ENCODE data around the gene MTFMT.

The MTFMT gene

GRCh38 chr15:64981812-64982431 is 47.5 kb downstream of the MTFMT start:
- no peak for DNase-seq (ENCODE audit: extremely low read depth, low read depth)
- H3K4me3 ChIP-seq (replicated peaks; ENCODE audit: low read depth, low read length): no peak overlapping the region
- no peak for TF ChIP-seq CTCF (IDR thresholded peaks at IDR 0.05; ENCODE audit: low read depth, low read length, missing control alignments)

GRCh38 chr15:64979252-64979710 is 50.2 kb downstream of the MTFMT start:
- H3K4me3 ChIP-seq (replicated peaks; ENCODE audit: low read depth, low read length): no peak overlapping the region
- DNase-seq (ENCODE audit: extremely low read depth, low read depth): no peak
- TF ChIP-seq CTCF (IDR thresholded peaks at IDR 0.05; ENCODE audit: low read depth, low read length, missing control alignments): no peak

- H3K4me3 ChIP-seq (replicated peaks; ENCODE audit: low read depth, low read length): no peak overlapping the region
- no peak for TF ChIP-seq CTCF (IDR thresholded peaks at IDR 0.05; ENCODE audit: low read depth, low read length, missing control alignments)
These were observed 54.0 kb downstream of the MTFMT start for GRCh38 chr15:64975390-64975789.

GRCh38 chr15:64970698-64971097 is 58.7 kb downstream of the MTFMT start:
- no peak for DNase-seq (ENCODE audit: extremely low read depth, low read depth)
- no peak overlapping the region for H3K4me3 ChIP-seq (replicated peaks; ENCODE audit: low read depth, low read length)
- no peak for TF ChIP-seq CTCF (IDR thresholded peaks at IDR 0.05; ENCODE audit: low read depth, low read length, missing control alignments)

More at GRCh38 chr15:64975390-64975789, 54.0 kb downstream of the MTFMT start:
- DNase-seq (ENCODE audit: extremely low read depth, low read depth): no peak

- no peak for DNase-seq (ENCODE audit: extremely low read depth, low read depth)
- H3K4me3 ChIP-seq (replicated peaks; ENCODE audit: low read depth, low read length): no peak overlapping the region
- no peak for TF ChIP-seq CTCF (IDR thresholded peaks at IDR 0.05; ENCODE audit: low read depth, low read length, missing control alignments)
These were observed 60.0 kb downstream of the MTFMT start for GRCh38 chr15:64969401-64969800.

GRCh38 chr15:64961013-64961412 is 68.4 kb downstream of the MTFMT start:
- no peak overlapping the region for H3K4me3 ChIP-seq (replicated peaks; ENCODE audit: low read depth, low read length)
- DNase-seq (ENCODE audit: extremely low read depth, low read depth): no peak
- no peak for TF ChIP-seq CTCF (IDR thresholded peaks at IDR 0.05; ENCODE audit: low read depth, low read length, missing control alignments)

GRCh38 chr15:64960153-64960552 is 69.3 kb downstream of the MTFMT start:
- no peak for DNase-seq (ENCODE audit: extremely low read depth, low read depth)
- no peak for TF ChIP-seq CTCF (IDR thresholded peaks at IDR 0.05; ENCODE audit: low read depth, low read length, missing control alignments)
- no peak overlapping the region for H3K4me3 ChIP-seq (replicated peaks; ENCODE audit: low read depth, low read length)

Data from HFF-Myc (cell line).